DMS79 treated with DMSO at 0.1 percent for 48 hours (cell line): ENCODE measurements around the gene MTO1.
"Not testable (repeated sequence)": the region's sequence is repeated elsewhere in the genome, so short reads cannot be mapped to it uniquely, and the experiment has no call there.

Experiments used
- DNase-seq: peaks from one replicate; lab custom pipeline; 2025; lab: John Stamatoyannopoulos, UW

MTO1 gene

GRCh38 chr6:73505142-73505541 lies 43.6 kb downstream of the MTO1 start:
- no peak for DNase-seq

- not testable (repeated sequence) for DNase-seq
Measured at GRCh38 chr6:73505705-73506104, 44.2 kb downstream of the MTO1 start.

GRCh38 chr6:73506246-73506645 lies 44.7 kb downstream of the MTO1 start:
- no peak for DNase-seq

GRCh38 chr6:73508776-73509175 lies 47.2 kb downstream of the MTO1 start:
- no peak for DNase-seq

- no peak for DNase-seq
Measured at GRCh38 chr6:73509851-73510250, 48.3 kb downstream of the MTO1 start.

- no peak for DNase-seq
Measured at GRCh38 chr6:73511796-73512195, 50.3 kb downstream of the MTO1 start.

- no peak for DNase-seq
Measured at GRCh38 chr6:73513496-73513854, 51.9 kb downstream of the MTO1 start.

- no peak for DNase-seq
Measured at GRCh38 chr6:73514746-73515110, 53.2 kb downstream of the MTO1 start.

- no peak for DNase-seq
Measured at GRCh38 chr6:73515204-73515655, 53.7 kb downstream of the MTO1 start.

GRCh38 chr6:73516514-73517489 lies 55.3 kb downstream of the MTO1 start:
- DNase-seq = no peak

- DNase-seq = not testable (repeated sequence)
Measured at GRCh38 chr6:73518100-73518981, 56.8 kb downstream of the MTO1 start.

GRCh38 chr6:73518982-73519881 lies 57.7 kb downstream of the MTO1 start:
- DNase-seq = not testable (repeated sequence)

- DNase-seq = peak; percentile 24
Measured at GRCh38 chr6:73519926-73520687, 58.6 kb downstream of the MTO1 start.

- DNase-seq = peak; percentile 98
Measured at GRCh38 chr6:73520688-73521350, 59.3 kb downstream of the MTO1 start, which contains the start of gene EEF1A1. Gene EEF1A1, minus strand, starts transcription at chr6:73521032. Its CDS starts 1,006 bp downstream, at chr6:73520026.

GRCh38 chr6:73521351-73521985 lies 59.9 kb downstream of the MTO1 start:
- DNase-seq = peak; percentile 87

- peak; percentile 74 for DNase-seq
Measured at GRCh38 chr6:73523434-73524123, 62.0 kb downstream of the MTO1 start.

- no peak for DNase-seq
Measured at GRCh38 chr6:73525546-73526330, 64.2 kb downstream of the MTO1 start.

- no peak for DNase-seq
Measured at GRCh38 chr6:73528897-73529296, 67.4 kb downstream of the MTO1 start.
